GM12872 (cell line): Measurements from ENCODE around the gene HMCN2.

Experiments
- CTCF ChIP-seq: IDR thresholded peaks from 3 replicates; pipeline ENCODE4 v1.5.1; 2011; ENCODE audit warnings: low read depth, mild to moderate bottlenecking, low read length, moderate library complexity; ENCODE audit not compliant: insufficient read depth

Gene HMCN2

GRCh38 chr9:130225586-130225985, 40.0 kb upstream of the HMCN2 start:
- TF ChIP-seq CTCF, result no peak

GRCh38 chr9:130226112-130226511, 39.4 kb upstream of the HMCN2 start:
- no peak for TF ChIP-seq CTCF

- TF ChIP-seq CTCF, result no peak
These were observed 37.7 kb upstream of the HMCN2 start for GRCh38 chr9:130227833-130228232.

- no peak for TF ChIP-seq CTCF
These were observed 35.8 kb upstream of the HMCN2 start for GRCh38 chr9:130229759-130230158.

- no peak for TF ChIP-seq CTCF
These were observed 34.9 kb upstream of the HMCN2 start for GRCh38 chr9:130230631-130231030.

- no peak for TF ChIP-seq CTCF
These were observed 32.5 kb upstream of the HMCN2 start for GRCh38 chr9:130232899-130233586.

- no peak for TF ChIP-seq CTCF
These were observed 32.0 kb upstream of the HMCN2 start for GRCh38 chr9:130233587-130233945.
